UCSD-AML1 (cell line): Measurements from ENCODE around the gene SLC17A8.
"Not testable (repeated sequence)": the region's sequence is repeated elsewhere in the genome, so short reads cannot be mapped to it uniquely, and the experiment has no call there.

Experiments used
- DNase-seq: peaks from one replicate; lab custom pipeline; 2025; ENCODE audit not compliant: unreplicated experiment; lab: John Stamatoyannopoulos, UW

Gene SLC17A8

DNA sequence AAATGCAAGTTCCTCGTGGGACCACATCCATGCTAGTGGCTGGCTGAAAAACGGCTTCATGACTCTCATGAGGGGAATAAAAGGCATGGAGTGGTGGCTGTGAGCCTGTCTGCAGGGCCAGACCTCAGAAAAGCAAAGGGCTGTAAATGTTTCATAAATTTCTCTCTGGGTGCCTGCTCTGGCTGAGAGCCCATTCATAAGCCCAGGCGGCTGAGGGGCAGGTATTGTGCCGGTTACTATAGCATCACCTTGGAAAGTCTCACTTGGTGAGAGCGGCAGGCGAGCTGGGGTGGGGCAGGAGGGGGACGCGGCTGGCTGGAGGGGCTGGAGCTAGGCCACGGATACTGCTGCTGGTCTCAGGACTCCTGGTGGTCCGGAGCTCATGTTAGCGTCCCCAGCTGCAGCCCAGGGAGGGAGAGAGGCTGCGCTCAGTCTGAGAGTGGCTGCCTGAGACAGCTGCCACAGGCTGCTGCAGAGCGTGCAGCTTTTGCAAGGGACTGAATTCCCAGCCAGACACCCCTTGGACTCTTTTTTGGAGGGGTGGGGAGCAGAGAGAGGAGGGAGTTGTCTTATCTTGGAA, at the start of gene SLC17A8:
Gene SLC17A8 (plus strand): TSS at position 431 of the 580 bp plus-strand sequence. CDS start 318 bp downstream, outside the sequence.
- DNase-seq, result no peak

GRCh38 chr12:100308138-100308537, 48.7 kb upstream of the SLC17A8 start:
- not testable (repeated sequence) for DNase-seq

DNA sequence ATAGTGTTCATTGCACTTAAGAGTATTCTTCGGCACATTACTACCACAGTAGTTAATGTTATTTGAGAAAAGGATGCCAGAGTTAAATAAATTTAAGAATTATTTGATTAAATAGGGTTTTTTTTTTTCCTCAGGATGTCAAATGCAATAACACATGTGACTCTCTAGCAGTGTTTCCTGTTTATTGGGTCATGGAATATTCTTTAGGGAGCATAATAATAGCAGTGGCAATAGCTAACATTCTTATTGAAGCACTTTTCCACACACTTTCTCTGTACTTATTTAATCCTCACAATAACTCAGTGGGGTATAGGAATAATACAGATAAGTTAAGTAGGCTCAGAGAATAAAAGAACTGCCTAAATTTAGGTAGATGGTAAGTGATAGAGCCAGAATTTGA, 45.6 kb upstream of the SLC17A8 start:
- no peak for DNase-seq

DNA sequence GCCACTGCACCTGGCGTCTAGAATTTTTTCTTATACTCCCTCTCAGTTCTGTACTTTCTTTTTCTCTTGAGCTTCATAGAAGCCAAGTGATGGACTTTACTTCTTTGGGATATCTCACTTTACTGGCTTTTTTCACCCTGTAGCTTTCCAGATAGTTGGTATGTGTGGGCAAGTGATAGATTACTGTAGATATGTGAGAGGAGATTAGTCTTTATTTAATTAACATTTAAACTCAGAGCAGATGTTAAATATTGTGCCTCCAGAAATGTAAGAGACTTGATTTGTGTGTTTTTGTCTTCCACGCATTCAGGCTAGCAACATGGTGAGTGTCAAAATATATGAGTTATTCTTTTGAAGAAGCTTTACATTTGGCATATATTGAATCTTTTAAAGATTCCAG, 39.5 kb upstream of the SLC17A8 start:
- DNase-seq, result no peak

DNA sequence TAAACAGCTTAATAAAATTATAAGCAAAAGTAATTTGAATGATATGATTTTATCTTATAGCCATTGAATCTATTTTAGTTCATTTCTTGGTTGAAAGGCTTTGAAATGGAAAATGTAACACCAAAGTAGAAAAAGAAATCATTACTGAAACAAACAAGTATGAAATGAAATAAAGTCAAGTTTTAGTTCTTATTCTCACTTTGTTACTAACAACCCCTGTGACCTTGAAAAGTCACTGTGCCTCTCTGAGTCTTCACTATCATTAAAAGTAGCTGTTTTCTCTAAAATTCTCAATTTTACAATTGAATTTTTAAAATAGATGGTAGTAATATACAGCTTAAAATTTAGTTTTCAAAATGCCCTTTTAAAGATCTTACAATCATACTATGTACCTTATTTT, 32.4 kb upstream of the SLC17A8 start:
- DNase-seq, result no peak

DNA sequence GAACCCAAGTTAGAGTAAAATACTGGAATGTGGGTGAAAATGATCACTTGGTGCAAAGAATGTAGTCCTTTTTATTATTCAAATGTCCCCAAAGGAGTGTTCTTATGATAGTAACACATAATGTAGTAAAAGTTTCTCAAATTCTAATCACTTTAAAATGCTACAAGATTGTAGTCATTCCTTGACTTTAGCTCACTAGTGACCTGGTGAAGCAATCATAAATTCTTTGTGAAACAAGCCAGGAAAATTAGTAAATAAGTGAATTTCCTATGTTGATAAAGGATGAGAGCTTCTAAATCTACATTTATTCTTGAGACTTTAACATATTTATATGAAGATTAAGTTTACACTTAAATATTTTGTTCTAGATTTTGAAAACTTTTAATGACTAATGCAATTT, 30.7 kb upstream of the SLC17A8 start:
- no peak for DNase-seq

GRCh38 chr12:100329800-100330199, 27.1 kb upstream of the SLC17A8 start:
- no peak for DNase-seq

GRCh38 chr12:100331871-100332270, 25.0 kb upstream of the SLC17A8 start:
- DNase-seq, result no peak

DNA sequence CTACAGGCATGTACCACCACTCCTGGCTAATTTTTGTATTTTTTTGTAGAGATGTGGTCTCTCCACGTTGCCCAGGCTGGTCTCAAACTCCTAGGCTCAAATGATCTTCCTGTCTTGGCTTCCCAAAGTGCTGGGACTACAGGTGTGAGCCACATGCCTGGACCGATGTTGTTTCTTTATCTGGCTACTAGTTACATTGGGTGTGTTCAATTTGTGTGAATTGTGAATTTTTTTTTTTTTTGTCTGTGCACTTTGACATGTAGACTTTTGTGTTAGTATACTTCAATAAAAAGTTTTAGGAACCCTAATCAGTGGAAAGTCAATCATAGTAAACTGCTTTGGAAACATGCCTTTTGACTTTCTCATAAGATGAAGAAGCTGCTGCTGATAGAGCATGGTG, 24.0 kb upstream of the SLC17A8 start:
- DNase-seq, result no peak

- no peak for DNase-seq
Observed at GRCh38 chr12:100337299-100337698, 19.6 kb upstream of the SLC17A8 start.

DNA sequence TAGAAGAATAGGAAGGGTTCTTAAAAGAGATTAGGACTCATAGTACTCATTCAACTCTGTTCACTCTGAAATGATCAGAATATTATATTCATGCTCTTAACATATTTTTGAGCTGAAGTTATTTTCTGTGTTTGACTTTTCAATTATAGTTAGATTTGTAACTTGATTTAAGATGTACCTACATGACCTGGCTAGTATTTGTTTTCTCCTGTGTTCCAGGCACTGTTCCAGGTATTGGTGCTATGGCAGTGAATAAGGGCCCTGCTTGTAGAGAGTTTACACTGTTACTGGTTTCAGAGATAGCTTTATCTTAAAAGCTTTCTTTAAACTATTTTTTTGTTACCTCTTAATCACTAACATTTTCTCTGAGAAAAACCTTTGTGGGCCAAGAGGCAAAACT, 19.1 kb upstream of the SLC17A8 start:
- DNase-seq, result no peak

- no peak for DNase-seq
Observed at GRCh38 chr12:100339071-100339470, 17.8 kb upstream of the SLC17A8 start.

GRCh38 chr12:100342897-100343296, 14.0 kb upstream of the SLC17A8 start:
- not testable (repeated sequence) for DNase-seq

GRCh38 chr12:100344351-100344750, 12.5 kb upstream of the SLC17A8 start:
- DNase-seq, result not testable (repeated sequence)

- DNase-seq, result no peak
Observed at GRCh38 chr12:100345020-100345767, 11.7 kb upstream of the SLC17A8 start.

- DNase-seq, result no peak
Observed at GRCh38 chr12:100346660-100347059, 10.2 kb upstream of the SLC17A8 start.

DNA sequence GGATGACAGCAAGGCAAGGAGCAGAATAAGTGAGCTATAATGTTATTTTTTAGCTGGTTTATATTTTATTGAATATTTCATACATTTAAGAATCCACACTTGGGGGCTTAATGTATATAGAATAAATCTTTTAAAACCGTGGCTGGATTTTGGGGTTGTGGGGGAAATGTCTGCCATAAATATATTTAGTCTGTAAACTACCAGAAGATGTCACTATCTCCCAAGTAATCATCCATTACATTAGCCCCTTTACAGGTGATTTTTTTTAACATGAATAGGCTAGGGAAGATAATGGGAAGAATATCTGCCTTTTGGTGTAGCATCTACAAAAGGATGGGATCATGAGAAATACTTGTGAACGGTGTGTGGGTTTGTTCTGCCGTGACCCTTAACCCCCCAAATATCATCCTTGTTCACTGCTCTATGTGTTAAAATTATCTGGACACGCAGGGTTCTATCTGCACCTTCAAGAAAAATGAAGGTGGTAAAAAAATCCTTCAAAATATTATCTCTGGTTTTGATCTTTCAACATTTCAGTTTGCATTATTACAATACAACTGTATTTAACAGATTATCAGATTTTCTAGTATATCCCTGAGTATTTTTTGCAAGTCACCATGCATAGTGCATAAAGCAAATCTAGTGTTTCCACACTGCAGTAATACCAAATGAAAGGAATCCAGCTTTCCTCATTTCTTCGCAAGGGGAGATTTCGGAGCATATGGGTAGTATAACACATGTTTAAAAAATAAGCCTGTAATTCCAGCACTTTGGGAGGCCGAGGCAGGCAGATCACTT, 8.0 kb upstream of the SLC17A8 start:
- no peak for DNase-seq

- no peak for DNase-seq
Observed at GRCh38 chr12:100359248-100359647, 2.4 kb downstream of the SLC17A8 start.

- no peak for DNase-seq
Observed at GRCh38 chr12:100359822-100360221, 2.9 kb downstream of the SLC17A8 start.

GRCh38 chr12:100360450-100360849, 3.6 kb downstream of the SLC17A8 start:
- no peak for DNase-seq

DNA sequence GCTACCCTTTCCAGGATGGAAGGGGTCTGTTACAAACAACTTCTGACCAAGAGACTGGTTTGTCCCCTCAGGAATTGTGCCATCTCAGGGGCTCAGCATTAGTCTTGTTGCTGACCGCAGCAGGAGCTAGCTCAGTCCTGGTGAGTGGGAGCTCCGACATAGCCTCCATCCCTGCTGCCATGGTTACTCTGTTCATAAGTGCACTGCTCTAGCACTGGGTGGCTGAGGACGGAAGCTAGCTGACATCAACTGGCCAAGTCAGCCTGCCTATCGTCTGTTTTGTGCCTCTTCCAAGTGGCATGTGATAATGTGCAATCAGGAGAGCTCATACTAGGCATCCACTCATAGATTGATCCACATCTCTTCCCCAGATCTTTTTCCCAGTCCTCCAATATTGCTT, 7.5 kb downstream of the SLC17A8 start:
- no peak for DNase-seq

GRCh38 chr12:100365411-100365810, 8.5 kb downstream of the SLC17A8 start:
- DNase-seq, result no peak
